Stimulated activated CD4-positive, alpha-beta T cell treated with anti-CD3 and anti-CD28 coated beads, TNF-alpha, amount 100 ng/mL, for 24 hours (primary cell): ENCODE measurements around the gene NDUFAB1.
"Not testable (repeated sequence)": the region's sequence is repeated elsewhere in the genome, so short reads cannot be mapped to it uniquely, and the experiment has no call there.

Experiments
- DNase-seq, 3 experiments: peaks; one replicate each; pipeline ENCODE4 v3.0.0-alpha.2; 2020; ENCODE audit warnings: low read depth in 3 of 3

The NDUFAB1 gene

DNA sequence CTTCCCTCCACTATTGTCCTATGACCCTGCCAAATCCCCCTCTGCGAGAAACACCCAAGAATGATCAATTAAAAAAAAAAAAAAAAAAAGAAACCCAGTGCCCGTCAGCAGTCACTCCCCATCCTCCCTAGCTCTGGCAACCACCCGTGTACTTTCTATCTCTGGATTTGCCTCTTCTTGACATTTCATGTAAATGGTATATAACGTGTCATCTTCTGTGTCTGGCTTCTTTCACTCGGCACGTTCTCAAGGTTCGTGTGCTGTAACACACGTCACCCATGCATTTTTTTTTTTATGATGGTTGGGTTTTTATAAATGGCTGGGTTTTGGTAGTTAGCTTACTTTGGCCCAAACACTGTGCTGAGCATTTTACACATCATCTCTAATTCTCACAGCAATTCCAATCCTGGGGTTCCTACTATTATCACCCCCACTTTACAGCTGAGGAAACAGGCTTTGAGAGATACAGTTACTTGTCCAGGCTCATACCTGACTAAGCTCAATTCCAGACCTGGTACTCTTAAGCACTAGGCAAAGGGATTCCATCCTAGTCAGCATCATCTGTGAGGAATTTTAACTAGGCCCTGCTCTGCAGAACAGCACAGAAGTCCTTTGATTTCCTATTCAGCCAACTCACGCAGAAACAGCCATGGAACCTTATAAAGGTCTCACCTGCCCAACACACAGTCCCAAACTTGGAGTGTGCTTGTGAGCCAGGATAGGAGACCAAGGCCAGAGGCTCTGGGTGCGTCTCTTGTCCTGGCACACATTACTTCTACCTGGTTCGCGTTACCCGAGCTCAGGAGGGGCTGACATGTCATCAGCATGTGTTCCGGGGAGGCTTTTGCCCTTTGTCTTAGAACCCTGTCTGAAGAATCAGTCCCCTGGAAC lies 11.7 kb downstream of the NDUFAB1 start:
- no peak for DNase-seq

DNA sequence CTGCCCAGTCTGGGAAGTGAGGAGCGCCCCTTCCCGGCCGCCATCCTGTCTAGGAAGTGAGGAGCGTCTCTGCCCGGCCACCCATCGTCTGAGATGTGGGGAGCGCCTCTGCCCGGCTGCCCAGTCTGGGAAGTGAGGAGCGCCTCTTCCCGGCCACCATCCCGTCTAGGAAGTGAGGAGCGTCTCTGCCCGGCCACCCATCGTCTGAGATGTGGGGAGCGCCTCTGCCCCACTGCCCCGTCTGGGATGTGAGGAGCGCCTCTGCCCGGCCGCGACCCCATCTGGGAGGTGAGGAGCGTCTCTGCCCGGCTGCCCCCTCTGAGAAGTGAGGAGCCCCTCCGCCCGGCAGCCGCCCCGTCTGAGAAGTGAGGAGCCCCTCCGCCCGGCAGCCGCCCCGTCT lies 12.8 kb downstream of the NDUFAB1 start:
- not testable (repeated sequence) for DNase-seq

DNA sequence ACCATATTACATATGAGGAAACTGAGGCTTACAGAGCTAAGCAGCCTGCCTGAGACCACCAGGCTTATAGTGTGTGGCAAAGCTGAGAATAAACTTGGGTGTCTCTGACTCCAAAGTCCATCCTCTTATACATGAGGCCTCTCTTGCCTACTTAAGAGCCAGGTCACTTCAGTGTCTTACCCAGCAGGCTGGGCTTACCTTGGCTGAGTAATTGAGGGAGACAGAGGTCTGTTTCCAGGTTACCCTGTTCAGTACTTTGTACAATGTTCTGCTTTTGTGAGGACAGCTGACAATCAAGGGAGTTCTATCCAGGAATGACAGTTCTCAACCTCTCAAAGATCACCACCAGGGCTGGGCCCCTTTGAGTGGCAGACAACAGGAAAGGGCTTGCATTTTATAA lies 14.4 kb downstream of the NDUFAB1 start:
- no peak for DNase-seq

- DNase-seq: no peak
These were observed 15.7 kb downstream of the NDUFAB1 start for GRCh38 chr16:23580391-23580790.

GRCh38 chr16:23579371-23579770 lies 16.7 kb downstream of the NDUFAB1 start:
- no peak for DNase-seq

DNA sequence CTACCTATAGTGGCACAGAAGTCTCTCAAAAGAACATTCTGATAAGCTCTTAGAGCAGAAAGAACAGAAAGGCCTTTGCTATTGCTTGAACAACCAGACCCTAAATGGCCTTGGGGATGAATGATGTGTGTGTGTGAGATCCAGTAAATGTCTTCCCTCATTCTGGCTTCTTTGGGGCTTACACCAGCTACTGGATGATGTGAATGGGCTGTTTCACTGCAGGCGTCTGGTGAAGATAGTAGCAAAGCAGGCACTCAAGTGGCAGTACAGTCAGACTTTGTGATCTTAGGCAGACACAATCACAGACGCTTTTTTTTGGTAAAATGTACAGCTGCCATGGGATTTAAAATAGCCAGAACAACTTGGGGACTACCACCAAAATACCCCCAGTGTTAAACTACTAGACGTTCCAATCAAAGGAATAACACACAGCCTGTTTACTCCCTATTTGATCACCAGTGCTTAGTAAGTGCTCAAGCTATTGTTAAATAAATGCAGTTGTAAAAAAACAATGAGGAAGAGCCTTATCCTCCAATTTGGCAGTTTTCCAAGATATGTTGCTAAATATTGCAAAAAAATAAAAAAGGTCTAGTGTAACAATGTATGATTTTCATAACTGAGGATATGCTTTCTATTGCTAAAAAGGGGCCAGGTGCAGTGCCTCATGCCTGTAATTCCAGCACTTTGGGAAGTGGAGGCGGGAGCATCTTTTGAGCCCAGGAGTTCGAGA lies 17.9 kb downstream of the NDUFAB1 start:
- no peak for DNase-seq

- no peak for DNase-seq
These were observed 18.6 kb downstream of the NDUFAB1 start for GRCh38 chr16:23577493-23577892.

- DNase-seq: no peak
These were observed 20.3 kb downstream of the NDUFAB1 start for GRCh38 chr16:23575834-23576233.

DNA sequence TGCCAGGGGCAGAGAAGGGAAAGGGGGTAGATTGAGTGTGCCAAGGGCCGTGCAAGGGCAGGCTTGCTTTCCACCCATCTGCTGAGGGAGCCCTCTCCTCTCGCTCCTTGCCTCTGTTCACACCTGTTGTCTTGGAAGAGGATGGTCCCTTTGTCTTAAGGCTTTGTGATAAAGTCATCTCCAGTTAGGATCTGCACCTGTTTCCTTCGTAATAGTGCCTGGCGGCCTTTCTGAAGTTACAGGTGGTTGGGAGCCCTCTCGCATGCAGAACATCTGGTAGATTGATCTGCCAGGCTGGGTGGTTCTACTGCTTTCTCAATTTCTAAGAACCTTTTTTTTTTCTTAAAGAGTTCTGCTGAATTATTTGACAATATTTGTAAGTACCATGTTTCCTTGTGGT lies 22.3 kb downstream of the NDUFAB1 start:
- DNase-seq: no peak

DNA sequence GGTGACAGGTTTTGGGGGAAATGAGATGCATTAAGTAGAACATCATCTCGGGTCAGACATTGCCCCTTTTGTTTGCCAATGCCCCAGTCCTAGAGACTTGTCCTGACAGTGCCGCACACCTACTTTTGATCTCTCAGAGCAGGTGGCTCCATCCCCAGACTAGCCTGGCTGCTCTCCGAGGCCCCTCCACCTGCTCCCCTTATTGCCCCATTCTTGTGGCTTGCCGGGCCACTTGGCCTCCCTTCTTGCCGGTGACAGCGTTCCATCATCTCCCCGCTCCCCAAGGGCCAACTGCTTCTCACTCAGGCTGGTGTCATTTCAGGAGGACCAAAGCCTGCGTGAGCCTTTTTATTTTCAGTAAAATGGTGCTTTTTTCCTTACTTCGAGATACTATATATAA lies 23.7 kb downstream of the NDUFAB1 start:
- DNase-seq: no peak

- no peak for DNase-seq
These were observed 24.2 kb downstream of the NDUFAB1 start for GRCh38 chr16:23571895-23572294.

- DNase-seq: no peak
These were observed 25.0 kb downstream of the NDUFAB1 start for GRCh38 chr16:23570992-23571632.

GRCh38 chr16:23567602-23568001 lies 28.5 kb downstream of the NDUFAB1 start:
- DNase-seq: no peak

DNA sequence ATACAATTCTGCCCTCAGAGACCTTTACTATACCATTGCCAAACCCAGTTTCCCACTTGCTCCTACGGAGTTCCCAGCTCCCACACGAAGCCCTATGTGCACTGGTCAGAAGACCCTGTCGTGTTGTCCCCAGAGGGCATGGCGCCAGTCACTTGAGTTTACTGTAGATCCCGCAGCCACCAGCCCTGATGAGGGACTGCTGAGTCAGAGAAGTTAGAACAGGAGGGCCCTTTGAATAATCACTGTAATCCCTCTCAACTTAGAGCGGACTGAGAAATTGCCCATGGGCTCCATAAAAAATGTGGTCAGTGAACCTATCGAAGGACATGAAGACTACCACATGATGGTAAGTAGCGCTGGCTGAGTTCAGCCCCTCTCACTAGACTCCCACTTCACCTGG lies 29.4 kb downstream of the NDUFAB1 start:
- DNase-seq: no peak

DNA sequence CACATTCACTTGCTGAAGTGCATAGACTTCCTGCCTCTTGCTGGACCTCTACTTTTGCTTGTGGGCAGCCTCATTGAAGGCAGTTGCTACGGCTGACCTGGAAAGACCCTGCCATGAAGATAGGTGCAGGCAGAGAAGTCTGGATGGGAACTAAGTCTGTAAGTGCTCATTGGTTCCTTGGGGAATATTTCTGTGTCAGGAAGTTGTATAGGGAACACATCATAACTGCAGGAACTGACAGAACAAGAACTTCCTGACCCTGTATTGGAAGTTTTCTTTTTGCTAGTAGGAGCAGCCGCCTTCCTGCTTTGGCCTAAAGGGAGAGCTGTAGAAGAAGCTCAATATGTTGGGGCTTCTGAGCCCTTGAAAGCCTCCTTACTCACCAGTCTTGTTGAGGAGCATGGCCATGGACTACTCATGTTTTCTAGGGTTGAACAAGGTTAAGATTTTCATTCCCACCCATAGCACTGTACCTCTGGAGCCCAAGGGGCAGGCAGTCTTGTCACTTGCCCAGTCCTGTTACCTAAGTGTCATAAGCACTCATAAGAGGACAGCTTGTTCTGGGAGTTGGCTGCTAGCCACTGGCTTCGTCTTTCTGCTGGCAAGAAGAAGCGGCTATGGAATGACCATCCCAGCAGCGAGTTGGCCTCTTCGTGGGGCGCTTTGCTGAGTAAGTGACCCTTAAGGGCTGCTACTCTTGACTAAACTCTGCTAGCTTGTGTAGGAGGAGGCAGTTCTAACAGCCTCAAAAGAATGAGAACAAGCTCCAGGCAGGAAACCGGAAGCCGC lies 31.3 kb downstream of the NDUFAB1 start:
- no peak for DNase-seq

DNA sequence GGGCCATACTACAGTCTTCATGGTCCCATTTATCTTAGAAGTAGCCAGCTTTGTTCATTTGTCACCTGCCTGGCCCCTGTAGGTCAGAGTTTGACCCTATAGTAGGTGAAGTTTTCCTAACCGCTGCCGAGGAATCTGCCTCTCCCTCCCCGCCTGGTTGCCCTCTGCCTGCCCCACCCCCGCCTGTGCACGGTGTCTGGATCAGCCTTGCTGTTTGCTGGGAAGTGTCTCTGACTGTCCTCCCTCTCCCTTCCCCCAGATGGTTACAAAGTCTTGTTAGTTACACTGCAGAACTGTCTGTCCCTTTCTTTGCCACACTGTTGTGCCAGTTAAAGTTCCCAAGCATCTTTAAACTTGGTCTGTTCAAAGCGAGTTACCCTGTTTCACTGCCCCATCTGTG lies 32.9 kb downstream of the NDUFAB1 start:
- DNase-seq: no peak

- DNase-seq: no peak
These were observed 33.6 kb downstream of the NDUFAB1 start for GRCh38 chr16:23562505-23562904.

DNA sequence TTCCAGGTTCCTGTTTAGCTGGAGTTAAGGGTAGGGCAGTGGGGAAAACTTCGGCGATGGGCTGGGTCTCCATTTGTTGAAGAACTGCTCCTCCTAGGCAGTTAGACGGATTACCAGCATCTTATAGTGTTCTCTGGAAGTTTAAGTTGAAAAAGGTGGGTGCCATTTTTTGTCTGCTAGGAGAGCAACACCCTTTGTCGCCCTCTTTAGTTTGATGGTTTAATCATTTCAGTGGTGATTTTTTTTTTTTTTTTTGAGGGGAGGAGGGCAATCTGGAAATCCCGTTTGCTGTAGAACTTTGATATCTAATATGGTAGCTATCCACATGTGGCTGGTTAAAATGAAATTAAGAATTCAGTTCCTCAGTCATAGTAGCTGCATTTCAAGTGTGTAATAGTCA lies 34.5 kb downstream of the NDUFAB1 start:
- DNase-seq: no peak

DNA sequence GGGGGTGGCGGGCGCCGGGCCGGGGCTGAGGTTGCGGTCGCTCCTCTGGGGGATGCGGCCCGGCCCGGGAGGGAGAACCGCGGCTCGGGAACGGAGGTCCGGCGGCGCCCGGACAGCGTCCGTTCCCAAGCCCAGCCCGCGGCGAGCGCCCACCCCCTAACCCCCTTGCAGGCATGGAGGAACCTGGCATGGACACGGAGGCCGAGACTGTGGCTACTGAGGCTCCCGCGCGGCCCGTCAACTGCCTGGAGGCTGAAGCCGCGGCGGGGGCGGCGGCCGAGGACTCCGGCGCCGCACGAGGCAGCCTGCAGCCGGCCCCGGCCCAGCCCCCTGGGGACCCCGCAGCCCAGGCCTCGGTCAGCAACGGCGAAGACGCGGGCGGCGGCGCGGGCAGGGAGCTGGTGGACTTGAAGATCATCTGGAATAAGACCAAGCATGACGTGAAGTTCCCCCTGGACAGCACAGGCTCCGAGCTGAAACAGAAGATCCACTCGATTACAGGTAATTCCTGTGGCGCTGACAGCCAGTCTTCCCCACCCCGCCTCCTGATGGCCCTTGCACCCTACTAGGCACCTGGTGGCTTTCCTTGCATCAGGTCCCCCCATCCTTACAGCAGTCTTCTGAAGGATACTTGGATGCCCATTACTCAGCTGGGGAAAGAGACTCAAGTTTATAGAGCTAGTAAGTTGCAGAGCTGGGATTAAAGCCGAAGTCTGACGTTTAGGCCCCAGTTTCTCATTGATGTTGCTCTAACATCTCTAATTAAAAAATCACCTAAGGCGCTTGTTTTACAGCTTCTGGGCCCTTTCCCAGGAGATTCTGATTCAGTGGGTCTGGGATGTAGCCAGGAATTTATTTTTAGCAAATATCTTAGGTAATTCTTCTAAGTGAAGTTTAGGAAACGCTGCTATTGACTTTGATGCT lies 38.1 kb downstream of the NDUFAB1 start:
- DNase-seq: peak in 1 of 3 experiments; percentile 5

- DNase-seq: peak; percentile 98
These were observed 39.0 kb downstream of the NDUFAB1 start, which contains the start of the genes EARS2 and UBFD1 for GRCh38 chr16:23556881-23557778. Gene EARS2, minus strand, starts transcription at chr16:23557350. Its CDS starts 7 bp downstream, at chr16:23557343. Gene UBFD1, plus strand, starts transcription at chr16:23557727. Its CDS starts 16 bp downstream, at chr16:23557743.
